GM12872 (cell line): ENCODE data around the gene SH2D6.

Source experiments
- CTCF ChIP-seq: IDR thresholded peaks from 3 replicates; pipeline ENCODE4 v1.5.1; 2011; ENCODE audit warnings: low read depth, mild to moderate bottlenecking, low read length, moderate library complexity; ENCODE audit not compliant: insufficient read depth

Gene SH2D6

GRCh38 chr2:85394261-85394681 is 24.2 kb upstream of the SH2D6 start:
- TF ChIP-seq CTCF, result no peak

- no peak for TF ChIP-seq CTCF
Observed at GRCh38 chr2:85394976-85395375, 23.5 kb upstream of the SH2D6 start.

GRCh38 chr2:85395912-85396475 is 22.5 kb upstream of the SH2D6 start:
- no peak for TF ChIP-seq CTCF

GRCh38 chr2:85396531-85397470 is 21.7 kb upstream of the SH2D6 start:
- TF ChIP-seq CTCF, result no peak

GRCh38 chr2:85397925-85398331 is 20.6 kb upstream of the SH2D6 start:
- no peak for TF ChIP-seq CTCF

- no peak for TF ChIP-seq CTCF
Observed at GRCh38 chr2:85398426-85399182, 19.9 kb upstream of the SH2D6 start.

GRCh38 chr2:85399183-85399455 is 19.4 kb upstream of the SH2D6 start:
- TF ChIP-seq CTCF, result no peak
